K562 (cell line): ENCODE measurements around the gene APOBEC3C. TPM values are rescaled to one million over a fixed set of nuclear protein-coding genes. Genes with fewer than 3 reads are reported as not detected.

Experiments
- ARHGAP35 ChIP-seq: fragments of 450-650 bp; IDR thresholded peaks from 2 replicates; pipeline ENCODE4 v1.6.1; 2018; ENCODE audit not compliant: partially characterized antibody
- ATF1 ChIP-seq, 2 experiments: fragments of 450-650 bp in 1 of 2; IDR thresholded peaks; 2 replicates each; pipeline ENCODE4 v1.6.1; 2016; ENCODE audit warnings: missing compliant biosample characterization in 1 of 2, missing genetic modification characterization in 1 of 2
- CCNT2 ChIP-seq: IDR thresholded peaks from 2 replicates; pipeline ENCODE4 v1.6.1; 2011; ENCODE audit warnings: borderline replicate concordance, low read depth, mild to moderate bottlenecking, moderate library complexity, mixed read lengths, low read length; ENCODE audit not compliant: insufficient read length; ENCODE audit errors: extremely low read depth
- CXXC5 ChIP-seq: fragments of 250-450 bp; sonication (Bioruptor Pico); IDR thresholded peaks from 2 replicates; pipeline ENCODE4 v1.8.0; 2022; ENCODE audit warnings: inconsistent platforms, mild to moderate bottlenecking, moderate library complexity
- DPF2 ChIP-seq: fragments of 450-650 bp; IDR thresholded peaks from 2 replicates; pipeline ENCODE4 v1.6.1; 2016
- EHMT2 ChIP-seq: fragments of 450-650 bp; IDR thresholded peaks from 2 replicates; pipeline ENCODE4 v1.6.1; 2018; ENCODE audit warnings: antibody characterized with exemption
- ETS2 ChIP-seq: IDR thresholded peaks from 2 replicates; pipeline ENCODE4 v1.6.1; 2016; ENCODE audit warnings: borderline replicate concordance, missing genetic modification characterization, mild to moderate bottlenecking, moderate library complexity, missing compliant biosample characterization; ENCODE audit not compliant: poor library complexity, severe bottlenecking
- ETV1 ChIP-seq: fragments of 450-650 bp; conservative IDR thresholded peaks from 2 replicates; pipeline ENCODE4 v1.6.1; 2016; ENCODE audit warnings: missing genetic modification characterization, control low read depth, low read depth, missing compliant biosample characterization
- HMGN3 ChIP-seq: IDR thresholded peaks from 2 replicates; pipeline ENCODE4 v1.6.1; 2011; ENCODE audit warnings: borderline replicate concordance, low read depth, mild to moderate bottlenecking, mixed read lengths, low read length; ENCODE audit not compliant: insufficient read length; ENCODE audit errors: extremely low read depth
- ILF3 ChIP-seq: fragments of 450-650 bp; IDR thresholded peaks from 2 replicates; pipeline ENCODE4 v1.6.1; 2018; ENCODE audit warnings: antibody characterized with exemption, mild to moderate bottlenecking, moderate library complexity, borderline replicate concordance
- NR3C1 ChIP-seq: sonication (generic); formaldehyde crosslinking; IDR thresholded peaks from 2 replicates; pipeline ENCODE4 v1.8.1; 2022; ENCODE audit warnings: missing genetic modification reagents
- SMAD4 ChIP-seq: fragments of 250-450 bp; sonication (Bioruptor Pico); conservative IDR thresholded peaks from 2 replicates; pipeline ENCODE4 v1.8.0; 2021; ENCODE audit warnings: inconsistent platforms, mild to moderate bottlenecking, moderate library complexity
- STAT5B ChIP-seq: fragments of 250-450 bp; sonication (Bioruptor Pico); IDR thresholded peaks from 2 replicates; pipeline ENCODE4 v1.8.0; 2021; ENCODE audit warnings: mild to moderate bottlenecking, inconsistent platforms
- THRA ChIP-seq: fragments of 450-650 bp; IDR thresholded peaks from 2 replicates; pipeline ENCODE4 v1.6.1; 2017; ENCODE audit warnings: mild to moderate bottlenecking, moderate library complexity
- TRIM24 ChIP-seq, 2 experiments: fragments of 450-650 bp; IDR thresholded peaks; 2 replicates each; pipeline ENCODE4 v1.6.1; 2016
- ZBTB7A ChIP-seq: IDR thresholded peaks from 2 replicates; pipeline ENCODE4 v1.6.1; 2011; ENCODE audit warnings: low read depth, mild to moderate bottlenecking, low read length, moderate library complexity, borderline replicate concordance; ENCODE audit not compliant: control insufficient read depth
- ZHX1 ChIP-seq: fragments of 150-350 bp; conservative IDR thresholded peaks from 2 replicates; pipeline ENCODE4 v1.6.1; 2014; ENCODE audit warnings: low read length
- ZNF23 ChIP-seq: fragments of 250-450 bp; sonication (Bioruptor Pico); IDR thresholded peaks from 2 replicates; pipeline ENCODE4 v1.4.0; 2020; ENCODE audit warnings: mild to moderate bottlenecking
- ZNF449 ChIP-seq: fragments of 250-450 bp; sonication (Bioruptor Pico); IDR thresholded peaks from 2 replicates; pipeline ENCODE4 v1.8.0; 2022; ENCODE audit warnings: moderate library complexity, mild to moderate bottlenecking, inconsistent platforms
- ZNF57 ChIP-seq: fragments of 450-650 bp; formaldehyde crosslinking; IDR thresholded peaks from 2 replicates; pipeline ENCODE4 v1.4.0; 2020; ENCODE audit warnings: mild to moderate bottlenecking, moderate library complexity
- ZNF76 ChIP-seq: fragments of 250-450 bp; sonication (Bioruptor Pico); IDR thresholded peaks from 2 replicates; pipeline ENCODE4 v1.4.0; 2020; ENCODE audit warnings: mild to moderate bottlenecking, moderate library complexity, borderline replicate concordance
- polyA plus RNA-seq, 8 experiments: library from polyadenylated mRNA; depleted of rRNA in 4 of 8; stranded (reverse) in 5 of 8; unstranded in 3 of 8; fragments of >200 nt; fragmentation: Nextera tagmentation in 2 of 8; fragmentation: Illumina TruSeq in 1 of 8; extraction: Ambion mirVana in 2 of 8; extraction: Trizol in 1 of 8; gene quantifications; 2 replicates each; pipeline versions ENCODE4 v1.2.1 to v1.2.3, GENCODE V29; 2011 to 2014; ENCODE audit warnings: inconsistent platforms in 1 of 8, missing spikeins in 1 of 8
- total RNA-seq, 7 experiments: library from RNA; depleted of rRNA in 6 of 7; stranded (reverse); fragments of >200 nt in 6 of 7; fragmentation: Illumina TruSeq in 2 of 7; extraction: Trizol in 2 of 7; gene quantifications; 2 replicates each; pipeline versions ENCODE4 v1.2.1 to v1.2.3, GENCODE V29; 2011 to 2021; ENCODE audit warnings: low replicate concordance in 1 of 7
- TF ChIP-seq, protein P1 (sequence below): sonication (generic); formaldehyde crosslinking; IDR thresholded peaks from 2 replicates; pipeline ENCODE4 v1.9.0; 2022; ENCODE audit warnings: mild to moderate bottlenecking, missing genetic modification reagents

APOBEC3C gene
- total and polyA plus RNA-seq, 9 of the 15 experiments (the other 6 are each of a cell fraction or from before 2014, with no cell fraction given), result 12.4 to 285 (median 55.5) TPM

- no peak for TF ChIP-seq ZHX1
- TF ChIP-seq EHMT2, result no peak
- TF ChIP-seq ILF3, result no peak
- TF ChIP-seq ZNF23 (CRISPR knock-in tag), result no peak
- TF ChIP-seq CCNT2, result no peak
- peak; percentile 16; the same call in 1 of the 2 replicates for TF ChIP-seq ETV1
- no peak for TF ChIP-seq ZNF76 (CRISPR knock-in tag)
- no peak for TF ChIP-seq ZNF449 (CRISPR knock-in tag)
- no peak for TF ChIP-seq ETS2 (tag)
- TF ChIP-seq, protein P1, sequence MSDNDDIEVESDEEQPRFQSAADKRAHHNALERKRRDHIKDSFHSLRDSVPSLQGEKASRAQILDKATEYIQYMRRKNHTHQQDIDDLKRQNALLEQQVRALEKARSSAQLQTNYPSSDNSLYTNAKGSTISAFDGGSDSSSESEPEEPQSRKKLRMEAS, result peak; percentile 35; the same call in 1 of the 2 replicates
- TF ChIP-seq HMGN3, result no peak
- peak; percentile 58 for TF ChIP-seq DPF2
- TF ChIP-seq STAT5B (CRISPR knock-in tag), result no peak
- TF ChIP-seq ATF1 (CRISPR knock-in tag; IDR thresholded peaks at IDR 0.05), result no peak
- TF ChIP-seq ATF1 (tag; IDR thresholded peaks at IDR 0.05), result peak; percentile 47
- TF ChIP-seq SMAD4, result no peak
- no peak for TF ChIP-seq CXXC5
- 0 out of 4 replicates have a peak, but pooled peaks of 1 of the 2 experiments have one; percentile 11 for TF ChIP-seq TRIM24 (IDR thresholded peaks at IDR 0.05)
- TF ChIP-seq ZBTB7A, result no peak
- no peak for TF ChIP-seq ZNF57 (CRISPR knock-in tag)
- TF ChIP-seq ARHGAP35, result no peak
- TF ChIP-seq THRA, result no peak
- 0 out of 2 replicates have a peak, but pooled peaks have one; percentile 36 for TF ChIP-seq NR3C1 (CRISPR knock-in tag)
These were observed 31.8 kb upstream of the APOBEC3C start, which contains the start of gene APOBEC3B (continued) for GRCh38 chr22:38981992-38982927.
